Coronary artery (tissue), 2 donors: ENCODE data around the gene GRIN2A.

Source experiments
- DNase-seq: peaks from one replicate; pipeline ENCODE4 v3.0.0-alpha.2; 2017; ENCODE audit warnings: low spot score
- H3K27ac ChIP-seq, 2 donors: fragments of 200-600 bp; sonication (generic); one replicate each; pipeline ENCODE4 v1.5.1; 2016 to 2019
- H3K4me3 ChIP-seq: fragments of 200-600 bp; sonication (generic); 2 replicates; pipeline ENCODE4 v1.5.1; 2016; ENCODE audit warnings: mild to moderate bottlenecking, moderate library complexity
- CTCF ChIP-seq: fragments of 200-600 bp; sonication (generic); IDR thresholded peaks from one replicate; pipeline ENCODE4 v1.5.1; 2019; ENCODE audit warnings: antibody characterized with exemption

Gene GRIN2A

DNA sequence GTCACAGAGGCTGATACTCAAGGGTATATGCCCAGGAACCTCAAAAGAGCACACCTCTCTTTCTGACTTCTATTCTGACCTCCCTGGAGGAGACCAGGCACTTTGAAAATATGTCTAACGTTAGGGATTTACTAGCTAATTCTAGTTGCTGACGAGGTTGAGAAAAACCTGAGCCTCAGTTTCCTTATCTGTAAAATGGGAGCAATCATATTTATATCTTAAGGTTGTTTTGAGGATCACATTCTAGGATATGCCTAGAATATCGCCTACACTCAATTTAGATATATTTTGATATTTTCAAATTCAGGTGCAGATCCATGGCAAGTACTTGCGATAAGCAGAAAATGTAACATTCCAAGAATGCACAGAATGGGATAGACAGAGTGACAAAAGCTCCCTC lies 425.8 kb downstream of the GRIN2A start:
- Histone ChIP-seq H3K27ac (no peak overlapping the region), H3K4me3 (no peak overlapping the region)
- no peak for TF ChIP-seq CTCF
- no peak for DNase-seq

GRCh38 chr16:9755081-9755480 lies 427.1 kb downstream of the GRIN2A start:
- Histone ChIP-seq H3K4me3 (no peak overlapping the region), H3K27ac (no peak overlapping the region)
- DNase-seq, result no peak
- no peak for TF ChIP-seq CTCF

GRCh38 chr16:9741776-9742175 lies 440.5 kb downstream of the GRIN2A start:
- H3K4me3 ChIP-seq, result no peak overlapping the region
- no peak for DNase-seq
- no peak for TF ChIP-seq CTCF
- no peak overlapping the region for H3K27ac ChIP-seq

DNA sequence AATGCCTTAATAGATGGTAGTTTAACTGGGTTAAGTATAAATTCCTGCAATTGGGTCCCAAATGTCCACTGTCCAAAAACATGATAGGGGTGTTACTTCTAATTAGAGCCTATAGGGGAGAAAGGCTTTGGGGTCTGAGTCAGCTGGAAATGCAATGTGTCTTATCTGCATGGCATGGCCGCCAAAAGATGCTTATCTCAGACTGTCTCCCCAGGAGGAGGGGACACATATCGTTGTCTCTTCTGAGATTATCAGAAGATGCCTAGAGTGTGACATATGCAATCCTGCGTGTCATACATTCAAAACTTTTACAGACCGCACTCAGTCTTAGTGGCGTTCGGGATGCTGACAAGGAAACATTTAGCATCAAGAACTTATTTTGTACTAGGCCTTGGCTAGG lies 442.9 kb downstream of the GRIN2A start:
- TF ChIP-seq CTCF, result no peak
- no peak overlapping the region for H3K27ac ChIP-seq
- DNase-seq, result no peak
- H3K4me3 ChIP-seq, result no peak overlapping the region

GRCh38 chr16:9738690-9739089 lies 443.5 kb downstream of the GRIN2A start:
- Histone ChIP-seq H3K27ac (no peak overlapping the region), H3K4me3 (no peak overlapping the region)
- DNase-seq, result no peak
- no peak for TF ChIP-seq CTCF

DNA sequence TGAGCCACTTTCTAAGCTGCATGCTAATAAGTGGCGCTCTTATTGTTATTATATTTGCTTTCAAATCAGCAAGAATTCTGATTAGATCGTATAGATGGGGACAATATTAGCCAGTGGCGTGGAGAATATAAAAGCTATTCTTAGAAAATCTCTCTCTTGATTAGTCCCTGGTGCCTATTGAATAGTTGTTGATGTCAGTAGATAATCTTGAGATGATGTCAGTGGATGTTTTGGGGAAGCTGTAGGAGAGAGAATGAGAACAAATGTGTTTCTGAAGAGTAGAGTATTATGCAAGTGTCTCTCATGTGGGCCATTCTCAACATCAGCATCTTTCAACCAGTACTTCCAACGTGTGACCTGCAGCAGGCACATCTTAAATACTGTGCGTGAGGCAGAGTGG lies 445.7 kb downstream of the GRIN2A start:
- Histone ChIP-seq H3K27ac (no peak overlapping the region), H3K4me3 (no peak overlapping the region)
- no peak for DNase-seq
- TF ChIP-seq CTCF, result no peak

DNA sequence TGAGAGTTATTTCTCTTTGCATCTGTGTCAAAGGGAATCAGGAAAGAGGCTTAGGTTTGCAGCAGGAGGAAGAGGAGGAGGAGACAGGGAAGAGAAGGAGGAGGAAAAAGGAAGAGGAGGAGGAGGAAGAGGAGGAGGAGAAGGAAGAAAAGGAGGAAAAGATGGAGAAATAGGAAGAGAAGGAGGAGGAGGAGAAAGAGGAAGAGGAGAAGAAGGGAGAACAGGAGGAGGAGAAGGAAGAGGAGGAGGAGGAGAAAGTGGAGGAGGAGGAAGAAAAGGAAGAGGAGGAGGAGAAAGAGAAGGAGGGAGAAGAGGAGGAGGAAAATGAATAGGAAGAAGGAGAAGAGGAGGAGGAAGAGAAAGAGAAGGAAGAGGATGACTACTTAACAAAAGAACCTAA lies 459.1 kb downstream of the GRIN2A start:
- no peak for TF ChIP-seq CTCF
- DNase-seq, result no peak

More for the DNA sequence above, 459.1 kb downstream of the GRIN2A start:
- H3K27ac ChIP-seq, result no peak overlapping the region
- no peak overlapping the region for H3K4me3 ChIP-seq
